Stimulated activated CD4-positive, alpha-beta T cell treated with anti-CD3 and anti-CD28 coated beads, Interleukin-15, amount 100 ng/mL, for 48 hours (primary cell): ENCODE data around the gene RGS13.

Experiments
- DNase-seq, 2 donors: peaks; one replicate each; pipeline ENCODE4 v3.0.0-alpha.2; 2020; ENCODE audit warnings: low read depth in 2 of 2

Gene RGS13

DNA sequence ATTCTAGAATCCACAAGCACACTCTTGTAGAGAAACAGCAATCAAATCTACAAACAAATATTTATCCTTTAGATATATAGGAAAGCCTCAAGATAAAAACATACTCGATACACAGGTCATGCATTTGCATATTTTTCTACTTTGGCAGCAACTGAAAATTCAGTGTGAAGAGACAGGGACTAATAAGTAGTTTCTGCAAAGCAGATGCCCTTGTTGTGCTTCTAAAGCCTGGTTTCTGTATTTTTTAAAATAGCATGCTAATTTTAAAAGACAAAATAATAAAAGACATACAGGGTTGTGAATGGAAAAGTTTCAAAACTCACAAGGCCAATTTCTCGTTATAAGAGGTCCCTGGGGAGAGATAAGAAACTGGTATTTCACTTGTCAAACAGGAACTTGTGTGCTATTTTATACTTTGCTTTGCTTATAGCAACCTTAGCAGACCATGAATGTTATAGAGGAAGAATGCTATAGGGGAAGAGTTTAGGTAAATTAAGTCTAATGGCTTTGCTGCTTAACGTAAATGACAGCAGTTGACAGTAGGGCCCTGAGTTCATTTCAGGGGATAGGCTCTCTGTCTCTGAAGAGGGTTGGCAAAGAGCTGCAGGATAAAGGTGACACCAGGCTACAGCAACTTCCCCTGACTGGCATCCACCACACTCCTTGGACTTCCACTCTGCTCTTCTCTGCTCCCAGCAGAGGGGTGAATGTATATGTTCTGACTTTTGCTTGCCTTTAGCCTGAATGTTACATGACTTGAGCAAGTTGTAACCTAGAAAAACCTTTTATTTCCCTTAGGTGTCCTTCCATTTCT is 9.4 kb upstream of the RGS13 start:
- no peak for DNase-seq

DNA sequence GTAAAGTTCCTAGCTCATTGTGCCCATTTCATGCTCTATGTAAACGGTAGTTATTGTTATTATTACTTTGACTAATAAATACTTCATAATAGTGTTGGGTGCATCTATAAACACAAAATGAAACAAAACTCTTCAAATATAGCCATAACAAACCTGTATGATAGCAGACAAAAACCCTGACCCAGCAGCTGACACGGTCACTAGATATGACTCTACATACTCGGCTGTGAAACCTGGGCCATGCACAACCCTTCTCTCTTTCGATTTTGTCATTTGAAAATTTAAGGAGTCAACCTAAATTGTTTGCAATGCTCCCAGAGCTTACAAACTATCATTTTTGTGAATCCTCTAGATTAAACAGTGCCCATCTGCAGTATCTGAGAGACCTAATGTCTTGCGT is 8.0 kb upstream of the RGS13 start:
- no peak for DNase-seq

DNA sequence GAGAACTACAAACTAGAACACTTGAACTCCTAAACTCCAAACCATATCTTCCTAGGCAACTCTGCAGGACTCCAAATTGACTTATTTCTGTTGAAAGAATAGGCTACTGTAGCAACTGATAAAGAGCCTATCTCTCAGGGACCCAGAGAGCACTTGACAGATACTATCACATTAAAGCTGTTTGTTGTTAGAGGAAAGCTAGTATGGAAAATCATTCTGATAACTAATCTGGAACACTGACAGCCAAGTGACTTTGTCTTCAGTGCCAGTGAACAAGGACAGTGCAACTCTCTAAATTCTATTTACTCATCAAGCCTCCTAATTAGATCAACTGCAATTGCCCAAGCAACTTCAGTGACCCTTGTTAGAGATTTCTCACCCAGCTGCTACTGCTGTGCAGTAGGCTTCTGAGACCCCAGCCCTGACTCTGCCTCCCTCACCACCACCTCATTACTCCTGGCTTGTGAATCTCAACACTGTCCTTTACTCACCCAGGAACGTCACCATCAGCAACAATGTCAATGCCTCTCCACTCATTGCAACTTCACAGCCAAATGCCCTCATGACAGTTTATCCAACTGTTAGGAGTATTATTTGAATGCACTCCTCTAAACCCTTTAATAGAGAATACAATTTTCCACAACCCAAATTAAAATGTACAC is 7.4 kb upstream of the RGS13 start:
- no peak for DNase-seq

DNA sequence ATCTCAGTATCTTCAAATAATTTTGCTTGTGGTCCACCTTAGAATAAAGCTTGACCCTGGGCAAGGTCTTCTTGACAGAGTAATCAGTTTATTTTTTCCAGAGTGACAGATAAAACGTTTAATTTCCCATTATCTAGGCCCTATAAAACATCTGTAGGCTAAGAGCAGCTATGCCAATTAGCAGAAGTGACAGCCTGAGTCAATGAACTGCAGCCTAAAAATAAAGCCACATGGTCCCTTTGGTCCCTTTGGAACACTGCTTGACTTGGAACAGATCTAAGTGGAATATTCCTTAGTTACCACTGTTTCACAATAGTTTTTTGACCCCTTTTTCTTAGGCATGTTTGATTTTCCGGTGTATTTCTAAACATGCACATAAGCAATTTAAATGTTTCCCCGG is 6.3 kb upstream of the RGS13 start:
- no peak for DNase-seq

DNA sequence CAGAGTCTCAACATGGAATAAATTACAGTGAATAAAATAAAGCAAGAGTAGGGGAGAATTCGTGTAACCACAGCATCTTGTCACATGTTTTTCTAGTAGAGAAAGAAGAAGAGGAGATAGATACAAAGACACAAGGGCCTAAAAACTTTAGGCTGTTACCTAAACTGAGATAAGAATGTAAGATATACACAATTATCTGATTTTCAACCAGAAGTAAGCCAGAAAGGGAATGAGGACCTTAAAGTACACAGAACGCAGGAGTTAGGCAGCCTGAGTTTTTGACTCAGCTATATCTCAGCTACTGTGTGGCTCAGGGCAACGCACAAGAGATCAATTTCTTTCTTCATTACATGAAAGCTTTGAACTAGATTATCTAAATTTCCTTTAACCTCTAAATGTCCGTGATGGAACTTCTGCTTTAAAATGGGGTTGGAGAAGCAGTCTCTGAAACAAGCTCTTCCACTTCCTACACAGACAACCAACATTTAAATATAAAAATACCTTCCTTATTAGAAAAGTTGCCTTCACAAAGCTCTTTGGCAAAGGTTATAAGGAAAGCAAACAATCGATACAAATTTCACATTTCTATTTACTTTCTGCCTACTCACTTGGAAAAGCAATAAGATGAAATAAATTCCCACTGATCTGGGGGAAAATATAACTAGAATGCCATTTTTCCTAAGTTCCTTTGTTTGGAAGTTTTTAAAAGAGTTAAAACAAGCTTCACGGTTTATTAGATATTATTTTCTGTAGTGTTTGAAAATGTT is 5.2 kb upstream of the RGS13 start:
- DNase-seq, result no peak

DNA sequence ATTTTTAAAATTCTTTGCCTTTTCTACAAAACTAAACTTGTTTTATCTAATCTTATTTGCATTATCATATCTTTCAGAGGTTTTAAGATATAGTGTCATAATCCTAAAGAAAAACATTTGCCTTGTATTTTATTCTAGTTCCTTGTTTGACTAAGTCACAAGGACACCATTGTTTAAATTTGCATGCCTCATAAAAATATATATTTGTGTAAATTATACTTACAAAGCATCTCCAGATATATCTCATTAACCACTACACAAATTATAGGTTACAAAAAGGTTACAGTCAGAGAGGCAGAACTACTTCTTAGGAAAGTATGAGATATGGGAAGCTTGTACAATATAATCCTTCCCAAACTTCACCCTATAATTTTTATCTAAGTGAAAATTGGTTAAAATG is 4.2 kb upstream of the RGS13 start:
- DNase-seq, result no peak

DNA sequence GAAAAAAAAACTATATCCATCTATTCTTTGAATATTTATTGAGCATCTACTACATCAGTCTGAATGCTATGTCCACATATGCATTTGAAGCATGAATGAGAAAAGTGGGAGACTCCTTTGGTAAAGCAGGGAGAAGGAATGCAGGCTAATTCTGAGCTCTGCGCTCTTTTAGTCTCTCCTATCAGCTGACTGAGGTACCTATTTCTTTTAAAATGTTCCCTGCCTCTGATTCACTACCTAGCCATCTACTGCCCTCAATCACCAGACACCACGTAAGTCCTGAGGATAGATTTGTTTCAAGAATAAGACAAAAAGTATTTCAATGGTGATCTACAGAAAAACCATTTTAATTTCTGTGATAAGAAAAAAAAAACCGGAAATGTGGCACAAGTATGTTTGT is 3.8 kb upstream of the RGS13 start:
- DNase-seq, result no peak

DNA sequence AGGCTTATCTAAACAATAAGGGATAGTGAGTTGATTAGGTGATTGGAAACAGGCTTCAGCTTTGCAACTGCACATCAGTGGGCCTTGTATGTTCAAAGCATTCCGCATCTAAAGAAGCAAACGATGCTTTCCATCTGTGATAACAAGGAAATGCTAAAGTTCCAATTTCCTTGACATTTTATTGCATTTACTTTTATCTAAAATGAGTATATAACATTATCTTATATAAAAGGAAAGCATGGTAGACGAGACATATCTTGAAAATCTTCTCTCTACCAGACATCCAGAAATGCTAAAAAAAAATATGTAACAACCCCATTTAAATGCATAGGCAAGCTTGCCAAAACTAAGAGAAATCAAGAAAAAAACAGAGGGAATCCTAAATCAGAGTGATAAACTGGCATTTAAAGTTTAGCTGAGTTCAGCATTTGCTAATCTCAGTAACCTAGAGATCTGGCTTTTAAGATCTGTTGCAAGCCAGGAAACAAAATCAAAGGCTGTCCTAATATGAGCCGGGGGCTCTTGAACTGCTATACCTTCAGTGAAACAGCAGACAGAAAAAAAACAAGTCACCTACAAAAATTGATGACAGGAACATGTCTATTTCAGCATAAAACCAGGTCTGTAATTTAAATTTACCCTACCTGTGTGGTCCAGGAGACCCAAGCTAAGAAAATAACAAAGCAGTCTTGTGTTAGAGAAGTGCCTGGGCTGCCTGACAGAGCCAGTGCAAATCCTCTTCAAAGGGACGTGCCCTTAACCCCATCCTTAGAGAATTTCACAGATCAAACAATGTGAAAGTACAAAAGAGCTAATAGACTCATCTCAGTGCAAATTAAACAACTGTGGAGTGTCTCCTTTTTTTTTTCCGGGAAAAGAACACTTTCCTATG is 3.1 kb upstream of the RGS13 start:
- no peak for DNase-seq

DNA sequence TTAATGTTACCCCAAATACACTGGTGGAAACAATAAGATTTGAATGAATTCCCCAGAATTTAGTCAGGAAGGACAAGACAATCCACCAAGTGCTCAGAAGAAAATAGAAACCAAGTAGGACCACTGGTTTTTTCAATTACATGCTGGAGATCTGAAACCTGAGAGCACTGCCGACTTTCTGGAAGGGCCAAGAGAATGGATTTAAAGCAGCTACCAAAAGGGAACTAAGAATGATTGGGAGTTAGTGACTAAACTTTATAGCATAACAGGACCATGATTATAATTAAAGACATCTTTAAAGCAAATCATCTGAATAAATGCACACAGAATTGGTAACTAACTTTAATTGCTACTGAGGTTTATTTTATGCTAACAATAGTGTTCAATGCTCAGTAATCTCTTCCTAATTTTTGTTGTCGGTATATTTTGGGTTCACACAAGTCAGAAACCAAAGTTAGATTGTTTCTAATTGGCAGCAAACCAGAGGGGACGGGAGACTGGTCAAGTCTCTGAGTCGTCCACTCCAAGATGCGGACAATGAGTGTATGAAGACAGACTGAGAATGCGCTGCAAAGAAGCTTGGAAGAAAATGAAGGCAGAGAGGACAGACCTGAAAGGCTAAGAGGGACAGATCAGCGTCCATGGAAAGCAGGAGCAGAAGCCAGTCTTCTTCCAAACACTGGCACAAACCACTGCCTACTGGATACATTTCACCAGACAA is 2.3 kb upstream of the RGS13 start:
- no peak for DNase-seq

DNA sequence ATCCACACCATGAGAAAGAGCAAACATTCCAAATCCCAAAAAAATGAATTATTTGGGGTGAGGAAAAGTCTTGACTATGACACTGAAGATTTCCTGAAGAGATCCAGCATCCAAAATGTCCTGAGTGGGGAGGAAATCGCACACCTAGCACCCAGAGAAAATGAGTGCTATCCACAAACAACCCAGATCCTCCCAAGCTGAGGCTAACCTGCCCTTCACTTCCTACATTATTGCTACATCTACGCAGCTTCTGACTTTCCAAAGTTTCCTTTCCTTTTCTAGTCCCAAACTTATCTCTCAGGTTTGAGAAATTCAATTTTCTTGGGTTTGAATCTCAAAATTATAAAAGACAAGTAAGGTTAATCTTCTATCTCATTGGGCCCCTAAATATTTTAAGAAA is 906 bp upstream of the RGS13 start:
- no peak for DNase-seq

DNA sequence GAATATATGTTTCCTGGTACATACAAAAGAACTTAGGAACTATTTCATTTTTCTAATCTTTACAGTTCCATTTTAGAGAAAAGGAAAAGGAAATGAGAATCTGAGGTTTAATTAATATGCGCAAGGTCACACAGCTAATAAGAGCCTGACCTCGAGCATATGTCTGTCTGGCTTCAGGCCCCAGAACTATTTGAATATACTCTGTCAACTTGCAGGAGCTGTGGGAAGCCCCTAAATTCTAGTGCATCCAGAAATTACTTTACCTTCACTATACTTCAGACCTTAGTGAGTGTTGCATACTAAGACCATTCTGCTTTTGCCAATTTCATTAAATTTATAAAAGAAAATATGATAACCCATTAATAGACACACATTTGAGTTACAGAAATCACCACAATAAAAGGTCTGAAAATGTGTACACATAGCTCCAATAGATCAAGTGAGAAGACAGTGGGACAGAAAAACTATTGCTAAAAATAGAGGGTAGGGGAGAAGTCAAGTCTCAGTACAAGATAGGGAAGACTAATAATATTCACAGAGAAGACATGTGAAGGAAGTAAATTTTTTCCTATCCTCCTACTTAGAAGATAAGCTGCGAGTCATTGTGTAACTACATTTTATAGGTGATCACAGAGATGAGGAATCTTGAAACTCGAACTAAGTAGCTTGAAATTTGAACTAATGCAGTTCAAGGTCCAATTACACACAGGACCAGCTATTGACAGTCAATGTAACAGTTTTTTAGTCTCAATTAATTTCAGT is 3.8 kb downstream of the RGS13 start:
- no peak for DNase-seq

DNA sequence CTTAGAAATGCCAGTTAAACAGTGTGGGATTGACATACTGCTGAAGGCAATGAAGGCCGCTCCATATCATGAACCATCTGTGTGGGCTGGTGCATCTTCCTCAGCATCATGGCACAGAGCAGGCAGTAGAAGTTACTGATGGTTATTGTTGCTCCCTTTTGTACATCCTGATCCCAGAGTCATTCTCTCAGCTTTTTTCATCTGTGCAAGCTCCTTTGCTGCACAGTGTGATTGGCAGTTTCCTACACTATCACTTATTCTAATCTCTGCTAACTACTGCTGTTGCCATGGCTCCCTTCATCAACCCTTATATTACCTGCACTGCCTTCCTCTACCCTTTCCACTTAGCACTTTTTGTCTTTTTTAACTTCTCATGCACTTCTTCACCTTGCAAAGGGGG is 16.2 kb downstream of the RGS13 start:
- DNase-seq, result no peak

DNA sequence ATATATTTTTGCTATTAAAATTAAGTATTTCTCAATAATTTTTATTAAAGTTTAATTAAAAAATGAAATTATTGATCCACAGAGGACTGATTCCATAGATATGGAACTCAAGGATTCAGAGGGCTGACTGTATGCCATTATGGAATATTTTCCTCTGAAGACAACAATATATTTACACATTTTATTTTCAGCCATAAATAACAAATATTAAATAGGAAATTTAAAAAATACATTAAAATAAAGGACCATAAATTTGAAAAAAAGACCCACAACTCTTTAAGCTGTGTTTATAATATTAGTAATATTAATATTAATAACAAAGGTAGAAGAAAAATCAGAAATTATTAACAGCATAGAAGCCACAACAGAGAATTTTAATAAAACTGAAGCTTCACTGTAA is 18.2 kb downstream of the RGS13 start:
- DNase-seq, result no peak

DNA sequence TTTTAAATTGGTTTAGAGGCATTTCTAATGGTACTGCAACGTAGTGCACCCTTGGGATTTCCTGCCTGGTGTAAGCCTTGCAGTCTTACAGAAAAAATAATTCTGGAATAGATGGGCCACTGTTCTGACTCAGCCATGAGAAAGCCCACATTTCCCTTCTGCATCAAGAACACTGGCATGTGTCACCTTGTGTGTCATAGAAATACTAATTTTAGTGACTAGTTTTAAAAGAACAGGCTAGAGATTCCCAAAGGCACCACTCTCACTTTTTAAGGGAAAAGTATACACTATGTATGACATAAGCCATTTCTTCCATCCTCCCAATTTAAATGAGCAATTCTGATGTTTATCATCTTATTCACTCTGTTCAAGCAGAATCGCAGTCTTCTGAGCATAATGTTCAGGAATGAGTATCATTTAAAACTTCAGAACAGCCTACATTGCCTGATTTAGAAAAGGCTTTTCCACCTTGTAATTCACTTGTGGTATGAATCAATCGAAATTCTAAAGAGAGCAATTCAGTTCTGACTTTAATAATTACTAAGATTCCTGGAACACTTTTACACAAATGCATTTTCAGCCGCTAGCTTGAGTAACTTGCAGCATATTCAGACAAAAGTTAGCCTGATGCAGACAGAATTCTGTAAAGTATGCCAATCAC is 18.8 kb downstream of the RGS13 start:
- no peak for DNase-seq

DNA sequence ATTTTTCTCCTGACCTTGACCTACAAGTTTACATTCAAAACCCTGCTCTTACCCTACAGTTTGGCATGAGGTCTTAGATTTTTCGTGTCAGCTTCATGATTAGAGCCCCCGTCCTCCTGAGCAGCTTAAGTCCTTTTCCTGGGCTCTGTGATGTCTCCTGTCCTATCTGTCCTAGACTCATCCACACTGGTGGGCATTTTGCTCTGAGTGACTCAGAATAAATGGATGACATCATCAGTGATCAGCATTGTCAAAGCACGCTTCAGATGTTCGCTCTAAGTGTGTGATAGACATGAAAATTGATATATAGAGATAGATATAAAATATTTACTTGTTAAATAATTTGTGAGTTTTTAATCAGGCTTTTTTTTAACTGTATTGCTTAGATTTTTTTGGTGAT is 21.8 kb downstream of the RGS13 start:
- DNase-seq, result no peak

DNA sequence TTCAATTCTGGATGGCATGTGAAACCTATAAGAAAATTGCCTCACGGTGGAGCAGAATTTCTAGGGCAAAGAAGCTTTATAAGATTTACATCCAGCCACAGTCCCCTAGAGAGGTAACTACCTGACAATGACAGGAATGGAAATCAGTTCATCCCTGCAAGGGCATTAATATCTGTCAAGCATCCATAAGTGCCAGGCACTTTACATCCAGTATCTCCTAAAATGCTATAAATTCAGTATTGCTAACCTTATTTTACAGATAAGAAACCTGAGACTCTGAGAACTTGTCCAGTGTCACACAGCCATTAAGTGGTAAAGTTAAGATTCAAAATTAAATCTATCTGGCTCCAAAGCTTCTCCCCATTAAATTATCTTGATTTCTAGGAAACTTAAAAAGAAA is 22.3 kb downstream of the RGS13 start:
- no peak for DNase-seq

DNA sequence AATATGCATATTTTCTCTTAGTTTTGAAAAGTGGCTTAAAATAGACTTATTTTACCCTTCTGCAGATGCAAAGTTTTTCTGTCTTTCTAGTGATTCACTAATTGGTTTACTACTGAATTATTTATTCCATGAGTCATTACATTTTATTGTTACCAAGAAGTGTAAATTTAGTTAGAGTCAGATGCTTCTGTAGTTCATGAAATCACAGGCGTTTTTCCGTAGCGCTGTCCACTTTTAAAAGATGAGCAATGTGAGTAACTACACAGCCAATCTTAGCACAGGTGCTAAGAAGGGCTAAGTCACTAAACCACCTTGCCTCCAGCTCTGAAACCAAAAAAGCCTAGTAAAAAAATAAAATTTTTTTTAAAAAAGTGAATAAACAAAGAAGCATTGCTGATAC is 24.7 kb downstream of the RGS13 start:
- DNase-seq, result peak in 1 of 2 donors; percentile 10

DNA sequence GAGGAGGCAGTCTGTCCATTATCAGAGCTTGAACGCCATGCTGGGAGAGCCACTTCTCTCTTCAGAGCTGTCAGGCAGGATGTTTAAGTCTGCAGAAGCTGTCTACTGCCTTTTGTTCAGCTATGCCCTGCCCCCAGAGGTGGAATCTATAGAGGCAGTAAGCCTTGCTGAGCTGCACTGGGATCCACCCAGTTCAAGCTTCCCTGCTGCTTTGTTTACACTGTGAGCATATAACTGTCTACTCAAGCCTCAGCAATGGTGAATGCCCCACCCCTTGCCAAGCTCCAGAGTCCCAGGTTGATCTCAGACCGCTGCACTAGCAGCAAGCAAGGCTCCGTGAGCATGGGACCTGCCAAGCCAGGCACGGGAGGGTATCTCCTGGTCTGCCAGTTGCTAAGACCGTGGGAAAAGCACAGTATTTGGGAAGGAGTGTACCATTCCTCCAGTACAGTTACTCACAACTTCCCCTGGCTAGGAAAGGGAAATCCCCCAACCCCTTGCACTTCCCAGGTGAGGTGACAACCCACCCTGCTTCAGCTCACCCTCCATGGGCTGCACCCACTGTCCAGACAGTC is 32.5 kb downstream of the RGS13 start:
- no peak for DNase-seq

DNA sequence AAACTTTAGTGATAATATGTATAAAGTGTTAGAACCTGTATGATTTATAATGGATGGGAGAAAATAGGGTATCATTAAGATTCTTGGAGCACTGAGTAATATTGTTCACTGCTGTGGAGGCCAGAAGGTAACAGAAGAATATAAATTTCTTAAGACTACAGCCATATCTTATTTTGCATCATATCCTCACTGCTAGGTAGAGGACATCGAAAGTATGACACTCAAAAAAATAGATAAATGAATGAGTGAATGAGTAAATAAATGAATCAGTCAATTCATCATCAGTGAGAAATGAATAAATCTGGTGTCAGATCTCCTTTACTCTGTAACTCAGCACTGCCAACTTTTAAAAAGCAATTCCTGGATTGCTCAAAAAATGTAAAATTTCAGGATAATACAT is 33.2 kb downstream of the RGS13 start:
- DNase-seq, result no peak

DNA sequence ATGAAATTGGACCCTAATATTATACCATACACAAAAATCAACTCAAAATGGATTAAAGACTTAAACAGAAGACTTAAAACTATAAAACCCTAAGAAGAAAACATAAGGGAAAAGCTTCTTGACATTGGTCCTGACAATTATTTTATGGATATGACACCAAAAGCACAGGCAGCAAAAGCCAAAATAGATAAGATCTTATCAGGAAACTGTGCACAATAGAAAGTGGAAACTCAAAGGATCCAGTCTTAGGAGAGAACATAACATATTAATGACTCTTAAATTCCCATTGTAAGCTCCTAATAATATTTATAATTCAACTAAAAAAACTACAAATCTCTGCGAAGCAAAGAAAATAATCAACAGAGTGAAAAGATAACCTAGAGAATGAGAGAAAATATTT is 39.8 kb downstream of the RGS13 start:
- no peak for DNase-seq
